Fibroblast of pulmonary artery (primary cell): ENCODE data around the gene NACC1.

Experiments
- DNase-seq: peaks from one replicate; pipeline ENCODE4 v3.0.0-alpha.2; 2010; ENCODE audit warnings: low read depth
- H3K4me3 ChIP-seq: replicated peaks from 2 replicates; pipeline ENCODE4 v1.5.1; 2011; ENCODE audit warnings: low read depth, mild to moderate bottlenecking, control low read depth, low read length, moderate library complexity
- TF ChIP-seq, protein P1 (sequence below): IDR thresholded peaks from 2 replicates; pipeline ENCODE4 v1.5.1; 2011; ENCODE audit warnings: mild to moderate bottlenecking, control low read depth, low read length, inconsistent platforms; ENCODE audit errors: missing control alignments

The NACC1 gene

GRCh38 chr19:13082192-13083007 lies 35.7 kb upstream of the NACC1 start:
- TF ChIP-seq, protein P1, sequence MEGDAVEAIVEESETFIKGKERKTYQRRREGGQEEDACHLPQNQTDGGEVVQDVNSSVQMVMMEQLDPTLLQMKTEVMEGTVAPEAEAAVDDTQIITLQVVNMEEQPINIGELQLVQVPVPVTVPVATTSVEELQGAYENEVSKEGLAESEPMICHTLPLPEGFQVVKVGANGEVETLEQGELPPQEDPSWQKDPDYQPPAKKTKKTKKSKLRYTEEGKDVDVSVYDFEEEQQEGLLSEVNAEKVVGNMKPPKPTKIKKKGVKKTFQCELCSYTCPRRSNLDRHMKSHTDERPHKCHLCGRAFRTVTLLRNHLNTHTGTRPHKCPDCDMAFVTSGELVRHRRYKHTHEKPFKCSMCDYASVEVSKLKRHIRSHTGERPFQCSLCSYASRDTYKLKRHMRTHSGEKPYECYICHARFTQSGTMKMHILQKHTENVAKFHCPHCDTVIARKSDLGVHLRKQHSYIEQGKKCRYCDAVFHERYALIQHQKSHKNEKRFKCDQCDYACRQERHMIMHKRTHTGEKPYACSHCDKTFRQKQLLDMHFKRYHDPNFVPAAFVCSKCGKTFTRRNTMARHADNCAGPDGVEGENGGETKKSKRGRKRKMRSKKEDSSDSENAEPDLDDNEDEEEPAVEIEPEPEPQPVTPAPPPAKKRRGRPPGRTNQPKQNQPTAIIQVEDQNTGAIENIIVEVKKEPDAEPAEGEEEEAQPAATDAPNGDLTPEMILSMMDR, result peak; percentile 44
- peak; percentile 58 for DNase-seq
- no peak overlapping the region for H3K4me3 ChIP-seq

- TF ChIP-seq, protein P1, result no peak
- H3K4me3 ChIP-seq, result no peak overlapping the region
- no peak for DNase-seq
Measured at GRCh38 chr19:13083008-13083404, 35.1 kb upstream of the NACC1 start.

DNA sequence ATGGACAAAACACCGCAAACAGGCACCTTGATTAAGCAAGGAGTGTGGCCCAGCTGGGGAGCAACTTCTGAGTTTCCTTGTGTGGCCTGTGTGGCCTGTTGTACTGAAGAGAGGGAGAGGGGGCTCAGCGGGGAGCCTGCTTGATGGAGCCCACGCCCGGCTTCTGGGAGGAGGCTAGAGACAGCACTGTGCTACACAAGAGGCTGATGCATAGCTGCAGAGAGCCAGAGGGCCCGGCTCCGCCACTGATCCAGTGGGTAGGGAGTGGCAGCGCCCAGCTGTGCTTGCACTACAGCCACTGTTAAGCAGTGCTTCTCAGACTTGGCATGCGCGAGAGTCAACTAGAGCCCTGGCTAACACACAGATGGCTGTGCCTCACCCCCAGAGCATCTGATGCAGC lies 34.4 kb upstream of the NACC1 start:
- no peak for DNase-seq
- TF ChIP-seq, protein P1, result no peak
- H3K4me3 ChIP-seq, result no peak overlapping the region

GRCh38 chr19:13085666-13086065 lies 32.4 kb upstream of the NACC1 start:
- TF ChIP-seq, protein P1, result no peak
- H3K4me3 ChIP-seq, result no peak overlapping the region
- DNase-seq, result no peak

DNA sequence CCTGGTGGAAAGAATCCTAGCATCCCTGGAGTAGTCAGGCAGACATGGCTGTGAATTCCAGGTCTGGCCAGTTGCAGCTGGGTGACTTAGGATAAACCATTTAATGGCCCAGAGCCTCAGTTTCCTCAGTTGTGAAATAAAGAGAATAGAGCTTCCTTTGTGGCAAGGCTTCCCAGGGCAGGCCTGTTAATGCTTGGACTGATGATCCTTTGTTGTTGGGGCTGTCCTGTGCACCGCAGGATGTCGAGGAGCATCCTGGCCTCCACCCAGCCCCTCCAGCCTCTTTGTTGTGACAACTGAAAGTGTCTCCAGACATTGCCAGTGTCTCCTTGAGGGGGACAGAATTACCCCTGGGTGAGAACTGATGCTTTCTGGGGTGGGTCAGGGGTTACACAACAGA lies 31.7 kb upstream of the NACC1 start:
- no peak overlapping the region for H3K4me3 ChIP-seq
- TF ChIP-seq, protein P1, result no peak
- no peak for DNase-seq

- TF ChIP-seq, protein P1, result no peak
- no peak for DNase-seq
- H3K4me3 ChIP-seq, result no peak overlapping the region
Measured at GRCh38 chr19:13087295-13087694, 30.8 kb upstream of the NACC1 start.
